ENCODE measurements around the gene CHD9.

The CHD9 gene

DNA sequence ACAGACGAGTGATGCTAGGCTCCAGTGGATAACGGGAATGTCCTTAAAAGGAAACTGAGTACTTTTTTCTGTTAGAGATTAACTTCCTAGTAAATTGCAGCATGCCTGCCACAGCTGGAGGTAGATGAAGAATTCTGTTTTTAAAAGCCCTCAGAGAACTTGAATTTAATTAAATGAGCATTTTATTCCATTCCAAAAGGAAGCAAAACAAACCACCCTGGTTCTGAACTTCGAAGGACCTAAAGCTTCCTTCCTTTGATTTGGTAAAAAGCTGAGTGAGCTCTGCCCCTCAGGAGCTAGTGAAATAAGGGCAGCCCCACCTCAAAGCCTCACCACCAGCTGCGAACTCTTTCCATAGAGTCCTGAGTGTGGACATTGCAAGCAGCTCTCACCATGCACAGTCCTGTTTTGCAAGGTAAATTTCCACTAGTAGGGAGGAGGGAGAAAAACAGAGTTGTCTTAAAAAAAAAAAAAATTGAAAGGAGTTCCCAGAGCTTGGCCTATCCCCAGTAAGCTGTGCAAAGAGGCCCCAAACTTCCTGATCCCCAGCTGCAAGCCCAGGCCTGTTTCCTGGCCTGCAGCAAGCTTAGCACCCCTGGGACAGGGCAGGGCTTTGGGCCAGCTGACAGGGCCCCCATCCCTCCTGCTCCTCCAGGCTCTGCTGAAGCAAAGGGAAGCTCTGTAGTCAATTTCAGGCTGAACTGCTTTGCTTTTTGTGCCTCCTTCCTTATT is 13.3 kb upstream of the CHD9 start:
- Histone ChIP-seq H3K9ac (ENCODE audit: low read length) (no peak overlapping the region), H4K20me1 (ENCODE audit: low read depth, low read length) (no peaks in the 10 kb centered on the region), H3K79me2 (ENCODE audit: insufficient read depth, low read length) (no peaks in the 10 kb centered on the region), H3K9me2 (replicated peaks; ENCODE audit: insufficient read depth, low read length) (no peaks in the 10 kb centered on the region), H3K27ac (ENCODE audit: low read depth, low read length) (no peak overlapping the region), H2AFZ (ENCODE audit: low read depth, low read length, severe bottlenecking) (no peak overlapping the region), H3K36me3 (ENCODE audit: low read length) (no peaks in the 10 kb centered on the region), H3K9me3 (ENCODE audit: insufficient read depth, low read length) (no peaks in the 10 kb centered on the region), H3K4me2 (ENCODE audit: low read depth, low read length, poor library complexity, severe bottlenecking) (no peak overlapping the region), H3K27me3 (ENCODE audit: low read length) (no peaks in the 10 kb centered on the region), H3F3A (ENCODE audit: insufficient read depth) (no peaks in the 10 kb centered on the region), H3K4me3 (ENCODE audit: insufficient read depth, low read length, poor library complexity, severe bottlenecking) (no peak overlapping the region)
- TF ChIP-seq EZH2phosphoT487 (conservative IDR thresholded peaks at IDR 0.05; ENCODE audit: low read length), result no peak
- TF ChIP-seq, protein P1, sequence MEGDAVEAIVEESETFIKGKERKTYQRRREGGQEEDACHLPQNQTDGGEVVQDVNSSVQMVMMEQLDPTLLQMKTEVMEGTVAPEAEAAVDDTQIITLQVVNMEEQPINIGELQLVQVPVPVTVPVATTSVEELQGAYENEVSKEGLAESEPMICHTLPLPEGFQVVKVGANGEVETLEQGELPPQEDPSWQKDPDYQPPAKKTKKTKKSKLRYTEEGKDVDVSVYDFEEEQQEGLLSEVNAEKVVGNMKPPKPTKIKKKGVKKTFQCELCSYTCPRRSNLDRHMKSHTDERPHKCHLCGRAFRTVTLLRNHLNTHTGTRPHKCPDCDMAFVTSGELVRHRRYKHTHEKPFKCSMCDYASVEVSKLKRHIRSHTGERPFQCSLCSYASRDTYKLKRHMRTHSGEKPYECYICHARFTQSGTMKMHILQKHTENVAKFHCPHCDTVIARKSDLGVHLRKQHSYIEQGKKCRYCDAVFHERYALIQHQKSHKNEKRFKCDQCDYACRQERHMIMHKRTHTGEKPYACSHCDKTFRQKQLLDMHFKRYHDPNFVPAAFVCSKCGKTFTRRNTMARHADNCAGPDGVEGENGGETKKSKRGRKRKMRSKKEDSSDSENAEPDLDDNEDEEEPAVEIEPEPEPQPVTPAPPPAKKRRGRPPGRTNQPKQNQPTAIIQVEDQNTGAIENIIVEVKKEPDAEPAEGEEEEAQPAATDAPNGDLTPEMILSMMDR (IDR thresholded peaks at IDR 0.05; ENCODE audit: insufficient read depth, low read length, poor library complexity, severe bottlenecking), result no peak

DNA sequence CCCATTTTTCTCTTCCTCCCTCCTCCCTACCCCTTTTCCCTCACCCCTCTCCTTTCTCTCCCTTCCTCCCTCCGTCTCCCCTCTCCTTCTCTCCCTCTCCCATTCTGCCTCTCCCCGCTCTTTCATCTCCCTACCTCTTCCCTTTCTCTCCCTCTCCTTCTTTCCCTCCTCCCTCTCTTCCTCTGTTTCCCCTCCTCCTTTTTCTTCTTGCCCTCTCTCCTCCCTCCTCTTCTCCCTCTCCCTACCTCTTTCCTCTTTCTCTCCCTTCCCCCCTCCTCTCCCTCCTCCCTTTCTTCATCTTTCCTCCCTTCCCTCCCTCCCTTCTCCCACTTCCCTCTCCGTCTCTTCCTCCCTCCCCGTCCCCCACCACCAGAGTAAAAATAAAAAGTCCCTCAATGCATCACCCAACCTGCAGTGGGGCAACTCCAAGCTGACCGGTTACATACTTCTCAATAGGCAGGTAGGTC is 12.5 kb upstream of the CHD9 start:
- Histone ChIP-seq H3K9me2 (replicated peaks; ENCODE audit: insufficient read depth, low read length) (no peaks in the 10 kb centered on the region), H3K79me2 (ENCODE audit: insufficient read depth, low read length) (no peaks in the 10 kb centered on the region), H3K9me3 (ENCODE audit: insufficient read depth, low read length) (no peaks in the 10 kb centered on the region), H3K4me2 (ENCODE audit: low read depth, low read length, poor library complexity, severe bottlenecking) (no peak overlapping the region), H3K9ac (ENCODE audit: low read length) (no peak overlapping the region), H3K4me3 (ENCODE audit: insufficient read depth, low read length, poor library complexity, severe bottlenecking) (no peak overlapping the region), H3K27ac (ENCODE audit: low read depth, low read length) (no peak overlapping the region), H3F3A (ENCODE audit: insufficient read depth) (no peaks in the 10 kb centered on the region), H3K27me3 (ENCODE audit: low read length) (no peaks in the 10 kb centered on the region), H3K36me3 (ENCODE audit: low read length) (no peaks in the 10 kb centered on the region), H2AFZ (ENCODE audit: low read depth, low read length, severe bottlenecking) (no peak overlapping the region), H4K20me1 (ENCODE audit: low read depth, low read length) (no peaks in the 10 kb centered on the region)
- no peak for TF ChIP-seq EZH2phosphoT487 (conservative IDR thresholded peaks at IDR 0.05; ENCODE audit: low read length)
- TF ChIP-seq, protein P1 (IDR thresholded peaks at IDR 0.05; ENCODE audit: insufficient read depth, low read length, poor library complexity, severe bottlenecking), result no peak

DNA sequence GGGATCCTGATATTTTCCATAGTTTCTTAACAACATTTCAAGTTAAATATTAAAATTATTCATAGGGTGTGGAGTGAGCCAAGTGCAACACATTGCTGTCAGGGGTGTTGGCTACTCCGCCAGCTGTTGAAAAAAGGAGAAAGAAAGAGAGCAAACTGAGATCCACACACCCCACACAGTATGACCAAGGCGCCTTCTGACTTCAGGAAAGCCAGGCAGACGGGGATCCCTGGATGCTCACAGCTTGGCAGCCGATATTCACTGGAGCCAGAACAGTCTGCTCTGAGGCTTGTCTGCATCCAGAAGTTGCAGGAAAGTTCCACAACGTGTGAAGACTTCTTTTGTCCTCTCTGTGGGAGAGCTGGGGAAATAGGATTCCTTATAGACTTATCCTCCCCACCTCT is 11.4 kb upstream of the CHD9 start:
- no peaks in the 10 kb centered on the region for H3K27me3 ChIP-seq (ENCODE audit: low read length)
- H3K4me3 ChIP-seq (ENCODE audit: insufficient read depth, low read length, poor library complexity, severe bottlenecking), result no peak overlapping the region
- no peak overlapping the region for H3K27ac ChIP-seq (ENCODE audit: low read depth, low read length)
- H3K79me2 ChIP-seq (ENCODE audit: insufficient read depth, low read length), result no peaks in the 10 kb centered on the region
- H3F3A ChIP-seq (ENCODE audit: insufficient read depth), result no peaks in the 10 kb centered on the region
- H2AFZ ChIP-seq (ENCODE audit: low read depth, low read length, severe bottlenecking), result no peak overlapping the region
- H3K9me2 ChIP-seq (replicated peaks; ENCODE audit: insufficient read depth, low read length), result no peaks in the 10 kb centered on the region
- no peaks in the 10 kb centered on the region for H4K20me1 ChIP-seq (ENCODE audit: low read depth, low read length)
- no peak overlapping the region for H3K4me2 ChIP-seq (ENCODE audit: low read depth, low read length, poor library complexity, severe bottlenecking)
- H3K36me3 ChIP-seq (ENCODE audit: low read length), result no peaks in the 10 kb centered on the region
- no peaks in the 10 kb centered on the region for H3K9me3 ChIP-seq (ENCODE audit: insufficient read depth, low read length)
- no peak overlapping the region for H3K9ac ChIP-seq (ENCODE audit: low read length)
- TF ChIP-seq EZH2phosphoT487 (conservative IDR thresholded peaks at IDR 0.05; ENCODE audit: low read length), result no peak
- TF ChIP-seq, protein P1 (IDR thresholded peaks at IDR 0.05; ENCODE audit: insufficient read depth, low read length, poor library complexity, severe bottlenecking), result no peak
